GM04504 (cell line): ENCODE measurements around the gene GPR61.

Source experiments
- DNase-seq: peaks from one replicate; pipeline ENCODE4 v3.0.0-alpha.2; 2012; ENCODE audit warnings: low read depth

The GPR61 gene

GRCh38 chr1:109539676-109540075 is at the start of gene GPR61:
Gene GPR61, plus strand, starts transcription at chr1:109539872. Its CDS starts 3,151 bp downstream, at chr1:109543023.
- no peak for DNase-seq

- peak; percentile 48 for DNase-seq
Observed at GRCh38 chr1:109490029-109490933, 49.4 kb upstream of the GPR61 start.

DNA sequence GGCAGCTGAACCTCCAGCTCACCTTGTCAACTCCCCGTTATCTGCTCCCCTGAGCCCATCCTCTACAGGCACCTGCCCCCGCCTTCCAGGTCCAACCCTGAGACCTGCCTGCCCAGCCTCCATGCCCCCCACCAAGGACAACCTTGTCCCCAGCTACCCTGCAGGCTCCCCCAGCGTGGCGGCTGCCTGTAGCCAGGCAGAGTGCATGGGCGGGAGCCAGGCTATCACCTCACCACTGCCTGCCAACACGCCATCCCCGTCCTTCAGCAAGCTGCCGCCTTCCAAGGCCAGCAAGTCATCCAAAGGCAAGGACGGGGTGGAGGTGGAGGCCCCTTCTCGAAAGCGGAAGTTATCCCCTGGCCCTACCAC is 48.8 kb upstream of the GPR61 start:
- no peak for DNase-seq

- DNase-seq: no peak
Observed at GRCh38 chr1:109491372-109491771, 48.3 kb upstream of the GPR61 start.

GRCh38 chr1:109492779-109493178 is 46.9 kb upstream of the GPR61 start:
- no peak for DNase-seq

DNA sequence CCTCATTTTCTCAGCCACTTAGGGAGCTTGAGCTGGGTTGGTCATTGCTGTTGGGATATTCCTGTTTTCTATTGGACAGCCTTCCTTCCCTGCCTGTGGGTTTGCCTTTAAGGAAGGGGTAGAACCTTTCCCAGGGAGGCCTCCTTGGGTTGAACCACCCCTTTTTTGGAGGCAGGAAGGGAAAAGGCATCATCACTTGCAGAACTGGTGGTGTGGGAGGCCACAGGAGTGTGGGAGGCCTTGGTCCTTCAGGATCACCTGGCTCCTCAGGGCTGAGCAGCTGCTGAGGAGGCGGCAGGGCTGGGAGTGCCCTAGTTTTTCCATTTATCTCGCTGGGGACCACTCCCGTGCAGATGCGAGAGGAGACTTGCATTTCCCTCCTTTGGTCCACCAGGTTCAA is 46.4 kb upstream of the GPR61 start:
- no peak for DNase-seq

- peak; percentile 63 for DNase-seq
Observed at GRCh38 chr1:109493805-109494539, 45.7 kb upstream of the GPR61 start, which contains the start of gene CYB561D1. Gene CYB561D1, plus strand, starts transcription at chr1:109494094. Its CDS starts 46 bp downstream, at chr1:109494140.

DNA sequence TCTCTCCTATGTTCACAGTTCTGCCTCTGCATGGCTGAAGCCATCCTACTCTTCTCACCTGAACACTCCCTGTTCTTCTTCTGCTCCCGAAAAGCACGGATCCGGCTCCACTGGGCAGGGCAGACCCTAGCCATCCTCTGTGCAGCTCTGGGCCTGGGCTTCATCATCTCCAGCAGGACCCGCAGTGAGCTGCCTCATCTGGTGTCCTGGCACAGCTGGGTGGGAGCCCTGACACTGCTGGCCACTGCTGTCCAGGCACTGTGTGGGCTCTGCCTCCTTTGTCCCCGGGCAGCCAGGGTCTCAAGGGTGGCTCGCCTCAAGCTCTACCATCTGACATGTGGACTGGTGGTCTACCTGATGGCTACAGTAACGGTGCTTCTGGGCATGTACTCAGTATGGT is 43.9 kb upstream of the GPR61 start:
- no peak for DNase-seq

GRCh38 chr1:109497449-109498160 is 42.1 kb upstream of the GPR61 start:
- no peak for DNase-seq

GRCh38 chr1:109498161-109498801 is 41.4 kb upstream of the GPR61 start:
- DNase-seq: no peak

DNA sequence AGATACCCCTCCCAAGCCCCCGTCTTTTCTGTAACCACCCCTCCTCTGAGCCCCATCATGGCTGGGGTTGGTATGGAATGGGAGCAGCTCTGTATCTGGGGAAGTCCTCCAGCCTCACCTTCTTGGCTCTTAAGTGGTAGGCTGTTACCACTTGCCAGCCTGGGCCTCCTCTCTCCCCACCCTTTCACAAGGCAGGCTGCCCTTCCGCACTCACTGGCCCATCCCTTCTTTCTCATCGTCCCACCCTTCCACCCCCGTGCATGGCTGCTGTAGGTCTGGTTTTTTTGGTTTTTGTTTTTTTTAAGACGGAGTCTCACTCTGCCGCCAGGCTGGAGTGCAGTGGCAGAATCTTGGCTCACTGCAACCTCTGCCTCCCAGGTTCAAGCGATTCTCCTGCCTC is 40.6 kb upstream of the GPR61 start:
- no peak for DNase-seq

DNA sequence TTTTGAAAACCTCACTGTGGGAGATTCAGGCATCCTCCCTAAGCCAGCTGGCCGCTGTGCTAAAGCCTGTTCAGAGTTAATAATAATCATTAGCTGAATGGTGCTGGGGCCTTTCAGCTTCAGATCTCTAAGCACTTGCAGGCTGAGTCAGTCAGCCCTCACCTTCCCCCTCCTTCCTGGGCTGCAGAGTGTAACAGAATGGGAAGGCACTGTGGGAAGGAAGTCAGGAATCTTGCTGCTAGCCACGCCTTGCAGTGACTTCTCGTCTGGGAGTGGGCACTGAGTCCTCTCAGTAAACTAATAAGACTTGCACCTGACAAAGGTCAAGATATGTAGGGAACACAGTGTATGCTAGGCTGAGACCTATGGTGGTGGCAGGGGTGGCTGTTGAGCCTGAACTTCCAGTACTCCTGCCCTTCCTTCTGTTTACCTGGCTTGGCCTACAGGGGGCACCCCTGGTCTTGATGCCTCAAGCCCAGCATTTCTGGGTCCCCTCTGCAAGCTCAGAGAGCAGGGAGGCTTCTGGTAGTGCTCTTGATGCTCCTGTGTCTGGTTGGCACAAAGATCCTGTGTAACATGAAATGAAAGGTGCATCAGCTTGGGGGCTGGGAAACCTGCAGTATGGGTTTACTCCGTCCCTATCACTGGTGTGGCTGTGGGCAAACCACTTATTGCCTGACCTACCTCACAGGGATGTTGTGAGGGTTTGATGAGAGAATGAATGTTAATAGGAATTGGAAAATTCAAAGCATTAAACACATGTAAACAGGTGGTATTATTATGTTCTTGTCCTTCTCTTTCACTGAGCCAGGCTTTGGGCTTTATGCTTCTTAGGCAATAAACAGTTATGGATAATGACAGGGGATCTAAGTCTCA is 39.8 kb upstream of the GPR61 start:
- no peak for DNase-seq

- peak; percentile 53 for DNase-seq
Observed at GRCh38 chr1:109500941-109501381, 38.7 kb upstream of the GPR61 start.

DNA sequence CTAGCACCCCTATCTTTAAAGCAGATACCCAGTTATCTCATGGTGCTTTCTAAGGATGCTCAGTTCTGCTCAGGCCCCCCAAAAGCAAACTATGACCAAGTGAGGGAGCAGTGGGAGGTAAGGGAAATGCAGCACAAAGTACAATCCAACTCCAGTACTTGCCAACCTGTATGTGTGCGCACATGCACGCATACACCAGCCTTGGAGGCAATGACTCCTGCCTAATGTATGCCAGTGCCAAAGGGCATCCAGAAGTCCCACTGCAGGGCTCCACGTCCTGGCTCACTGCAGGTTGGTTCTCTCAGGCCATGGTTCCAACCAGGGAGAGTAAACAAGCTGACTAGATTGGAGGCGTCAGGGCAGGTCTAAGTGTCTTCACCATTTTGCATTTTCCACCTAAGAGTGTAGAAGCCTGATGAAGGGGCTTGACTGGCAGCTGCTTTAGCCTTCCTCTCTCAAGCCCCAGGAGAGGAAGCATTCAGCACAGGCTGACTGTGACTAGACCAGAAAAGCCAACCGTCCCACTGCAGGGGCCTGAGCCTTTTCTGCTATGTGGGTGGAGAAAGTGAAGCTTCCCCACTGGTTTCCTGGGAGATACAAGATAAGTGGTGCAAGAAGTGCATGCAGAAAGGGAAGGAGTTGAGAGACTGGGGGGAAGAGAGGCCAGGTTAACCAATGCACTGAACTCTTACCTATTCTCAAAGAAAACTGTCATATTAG is 37.9 kb upstream of the GPR61 start:
- DNase-seq: no peak

DNA sequence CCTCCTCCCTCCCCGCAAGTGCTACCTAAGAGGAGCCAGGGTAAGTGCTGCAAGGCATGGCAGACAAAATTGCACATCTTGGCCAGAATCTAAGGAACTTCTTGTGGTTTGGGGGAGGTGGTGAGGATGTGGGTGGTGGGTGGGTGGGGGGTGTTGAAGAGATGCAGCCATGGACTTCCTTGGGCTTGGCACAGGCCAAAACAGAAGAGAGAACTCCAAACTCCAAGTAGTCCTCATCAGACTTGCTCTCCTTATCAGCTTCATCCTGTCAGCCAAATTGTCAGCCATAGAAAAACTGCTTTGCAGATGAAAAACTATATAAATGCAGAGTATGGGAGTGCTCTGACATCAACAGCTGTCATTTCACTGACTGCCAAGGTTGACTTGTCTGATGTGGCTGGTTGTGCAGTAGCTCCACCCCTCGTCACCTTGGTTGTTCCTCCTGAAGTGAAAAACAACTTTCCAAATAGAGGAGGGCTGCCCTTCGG is 37.3 kb upstream of the GPR61 start:
- no peak for DNase-seq

DNA sequence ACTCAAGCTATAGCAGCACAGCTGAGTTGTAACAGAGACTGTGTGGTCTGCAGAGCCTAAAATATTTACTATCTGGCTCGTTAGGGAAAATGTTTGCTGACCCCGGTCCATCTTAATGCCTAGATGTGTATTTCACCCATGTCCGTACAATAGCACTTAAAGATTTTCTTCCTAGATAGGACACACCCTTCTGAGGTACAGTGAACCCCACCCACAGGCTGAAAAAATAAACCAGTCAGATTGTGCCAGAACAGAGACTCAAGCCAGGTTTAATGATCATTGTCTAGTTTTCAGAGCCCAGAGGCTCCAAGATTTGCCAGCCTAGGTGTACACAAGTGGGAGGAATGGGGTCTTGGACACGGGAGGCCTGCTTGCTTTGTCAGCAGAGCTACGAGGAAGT is 35.7 kb upstream of the GPR61 start:
- DNase-seq: no peak

- DNase-seq: no peak
Observed at GRCh38 chr1:109504974-109505373, 34.7 kb upstream of the GPR61 start.

DNA sequence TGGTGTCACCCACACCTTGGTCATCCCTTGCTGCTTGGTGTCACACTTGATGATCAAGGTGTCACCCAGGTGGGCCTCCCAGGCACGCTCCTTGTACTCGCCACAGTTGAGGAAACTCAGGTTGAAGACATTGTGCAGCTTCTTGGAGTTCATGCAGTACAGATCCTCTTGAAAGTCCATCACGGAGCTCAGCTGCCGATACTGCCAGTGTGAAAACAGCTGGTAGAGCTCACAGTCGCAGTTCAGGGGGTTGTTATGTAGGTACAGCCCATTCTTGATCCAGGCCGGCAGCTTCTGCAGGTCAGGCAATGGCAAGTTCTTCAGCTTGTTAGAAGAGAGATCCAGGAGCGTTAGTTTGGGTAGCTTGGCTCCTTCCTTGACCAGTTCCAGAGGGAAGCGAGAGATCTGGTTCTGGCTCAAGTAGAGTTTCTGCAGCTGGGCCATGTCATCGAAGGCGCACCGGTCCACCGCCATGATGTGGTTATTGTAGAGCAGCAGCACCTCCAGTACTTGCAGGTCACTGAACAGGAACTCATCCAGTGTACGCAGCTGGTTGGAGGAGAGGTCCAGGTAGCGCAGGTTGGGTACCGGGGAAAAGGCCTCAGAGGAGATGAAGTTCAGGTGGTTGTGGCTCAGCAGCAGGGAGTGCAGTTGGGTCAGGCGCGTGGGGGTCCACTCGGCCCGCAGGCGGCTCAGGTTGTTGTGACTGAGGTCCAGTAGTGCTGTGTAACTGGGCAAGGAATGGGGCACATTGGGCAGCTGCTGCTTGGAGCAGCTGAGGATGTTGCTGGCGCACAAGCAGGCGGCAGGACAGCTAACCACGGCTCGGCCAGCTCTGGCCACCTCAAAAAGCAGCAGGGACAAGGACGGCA is 31.4 kb upstream of the GPR61 start:
- DNase-seq: no peak

DNA sequence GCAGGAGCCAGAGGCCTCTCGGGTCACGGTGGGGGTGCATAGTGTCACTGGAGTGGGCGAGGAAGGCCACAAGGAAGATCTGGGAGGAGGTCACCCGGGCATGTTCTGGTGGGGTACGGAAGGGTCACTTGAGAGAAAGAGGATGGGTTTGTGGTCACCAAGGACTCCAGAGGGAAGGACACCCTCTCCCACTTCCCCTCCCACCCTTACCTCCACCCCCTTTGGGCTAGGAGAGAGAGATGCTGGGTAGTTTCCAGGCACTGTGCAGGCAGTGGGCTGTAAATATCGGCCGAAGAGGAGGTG is 30.8 kb upstream of the GPR61 start:
- DNase-seq: no peak
